NCI-H2171 treated with DMSO at 0.1 percent for 48 hours (cell line): ENCODE data around the gene KAZN.
A peak's percentile ranks its signal among the peaks of the same experiment; 100 is the strongest.

ENCODE experiments used
- DNase-seq: peaks from one replicate; lab custom pipeline; 2025; lab: John Stamatoyannopoulos, UW

The KAZN gene

GRCh38 chr1:14614341-14614740 lies 15.9 kb downstream of the KAZN start:
- DNase-seq, result no peak

GRCh38 chr1:14615549-14616218 lies 17.2 kb downstream of the KAZN start:
- DNase-seq, result no peak

- DNase-seq, result no peak
Observed at GRCh38 chr1:14616632-14617396, 18.3 kb downstream of the KAZN start.

GRCh38 chr1:14617791-14618190 lies 19.3 kb downstream of the KAZN start:
- DNase-seq, result no peak

- DNase-seq, result no peak
Observed at GRCh38 chr1:14620941-14621340, 22.5 kb downstream of the KAZN start.

GRCh38 chr1:14623090-14623489 lies 24.6 kb downstream of the KAZN start:
- DNase-seq, result no peak

GRCh38 chr1:14624941-14625340 lies 26.5 kb downstream of the KAZN start:
- DNase-seq, result no peak

- DNase-seq, result peak; percentile 36
Observed at GRCh38 chr1:14625572-14625971, 27.1 kb downstream of the KAZN start.

GRCh38 chr1:14625996-14626395 lies 27.5 kb downstream of the KAZN start:
- no peak for DNase-seq

- DNase-seq, result no peak
Observed at GRCh38 chr1:14626869-14627607, 28.6 kb downstream of the KAZN start.

- DNase-seq, result no peak
Observed at GRCh38 chr1:14627608-14628489, 29.4 kb downstream of the KAZN start.

GRCh38 chr1:14629363-14630014 lies 31.0 kb downstream of the KAZN start:
- DNase-seq, result no peak

- DNase-seq, result no peak
Observed at GRCh38 chr1:14630986-14631385, 32.5 kb downstream of the KAZN start.

GRCh38 chr1:14631421-14631820 lies 32.9 kb downstream of the KAZN start:
- DNase-seq, result no peak

- DNase-seq, result no peak
Observed at GRCh38 chr1:14634486-14634885, 36.0 kb downstream of the KAZN start.

- DNase-seq, result no peak
Observed at GRCh38 chr1:14635421-14635820, 36.9 kb downstream of the KAZN start.

GRCh38 chr1:14636897-14637632 lies 38.6 kb downstream of the KAZN start:
- DNase-seq, result no peak

- DNase-seq, result no peak
Observed at GRCh38 chr1:14639291-14640050, 41.0 kb downstream of the KAZN start.

- DNase-seq, result no peak
Observed at GRCh38 chr1:14642712-14643111, 44.2 kb downstream of the KAZN start.

- no peak for DNase-seq
Observed at GRCh38 chr1:14646973-14647372, 48.5 kb downstream of the KAZN start.
